ENCODE results near the gene MYO18B. TPM values are rescaled to one million over a fixed set of nuclear protein-coding genes. Genes with fewer than 3 reads are reported as not detected.
A peak's percentile ranks its signal among the peaks of the same experiment; 100 is the strongest.

MYO18B gene
- total and polyA plus RNA-seq, 2 of the 8 experiments (the other 6 are each of a cell fraction or from before 2014, with no cell fraction given): 0.62 to 0.78 TPM

GRCh38 chr22:25895678-25896077, 153.7 kb downstream of the MYO18B start:
- Histone ChIP-seq H2BK15ac (ENCODE audit: low read length) (no peak overlapping the region), H3K23me2 (ENCODE audit: low read depth, low read length) (peaks cover 5% of the 10 kb centered on the region; the same call in 1 of the 2 replicates), H3K27me3 (replicated peaks in 1 of 4; ENCODE audit: control insufficient read depth in 3 of 4, extremely low read depth in 1 of 4, insufficient read depth in 3 of 4, low read length in 3 of 4) (no peaks in the 10 kb centered on the region), H3K23ac (ENCODE audit: insufficient read length) (no peak overlapping the region), H3K9me3 (ENCODE audit: insufficient read depth in 2 of 2, low read depth in 1 of 2, low read length in 1 of 2) (no peaks in the 10 kb centered on the region), H2BK5ac (ENCODE audit: low read depth, low read length) (no peak overlapping the region), H2AK5ac (ENCODE audit: low read depth, low read length) (no peak overlapping the region), H3K79me1 (ENCODE audit: low read depth, low read length) (no peaks in the 10 kb centered on the region), H4K8ac (ENCODE audit: extremely low read depth, insufficient read depth, low read length) (no peak overlapping the region), H3K4ac (replicated peaks; ENCODE audit: insufficient read length, low read depth, low read length) (no peak overlapping the region), H2BK12ac (ENCODE audit: low read depth, low read length) (no peak overlapping the region), H3K27ac (ENCODE audit: low read depth, low read length) (no peak overlapping the region), H3K4me2 (ENCODE audit: insufficient read depth in 1 of 2, low read depth in 2 of 2, low read length in 2 of 2) (no peak overlapping the region), H3K14ac (ENCODE audit: insufficient read length) (no peak overlapping the region), H3K79me2 (ENCODE audit: control insufficient read depth in 1 of 2, insufficient read depth in 2 of 2, low read length in 2 of 2) (no peaks in the 10 kb centered on the region), H3K4me1 (replicated peaks in 1 of 4; ENCODE audit: control insufficient read depth in 3 of 4, insufficient read depth in 4 of 4, low read length in 3 of 4) (no peaks in the 10 kb centered on the region), H2BK120ac (replicated peaks; ENCODE audit: low read depth, low read length) (no peak overlapping the region), H3K18ac (ENCODE audit: extremely low read depth, low read length) (no peak overlapping the region), H4K5ac (ENCODE audit: insufficient read length, low read depth, low read length) (no peak overlapping the region), H3K4me3 (ENCODE audit: extremely low read depth in 1 of 4, insufficient read depth in 2 of 4, low read depth in 3 of 4, low read length in 4 of 4) (no peak overlapping the region), H4K20me1 (replicated peaks in 1 of 2; ENCODE audit: control insufficient read depth in 1 of 2, insufficient read depth in 2 of 2, low read length in 2 of 2) (no peaks in the 10 kb centered on the region), H2BK20ac (ENCODE audit: low read length) (peak overlapping the region; percentile 49; the same call in 1 of the 2 replicates), H4K91ac (replicated peaks; ENCODE audit: insufficient read length, low read length) (no peak overlapping the region), H3K9ac (replicated peaks in 1 of 4; ENCODE audit: extremely low read depth in 1 of 4, low read depth in 3 of 4, low read length in 3 of 4) (no peak overlapping the region), H3K56ac (replicated peaks; ENCODE audit: insufficient read length, low read depth, low read length) (no peak overlapping the region), H3K36me3 (ENCODE audit: control insufficient read depth in 2 of 4, insufficient read depth in 4 of 4, low read length in 3 of 4) (no peaks in the 10 kb centered on the region), H2AFZ (ENCODE audit: low read length) (no peak overlapping the region)
- TF ChIP-seq EGR1 (IDR thresholded peaks at IDR 0.05; ENCODE audit: borderline replicate concordance, low read depth, low read length) (no peak), TCF12 (IDR thresholded peaks at IDR 0.05; ENCODE audit: low read depth, low read length) (no peak), ASH2L (IDR thresholded peaks at IDR 0.05; ENCODE audit: low read length) (no peak), BRCA1 (IDR thresholded peaks at IDR 0.05; ENCODE audit: low read depth, low read length) (no peak), NRF1 (IDR thresholded peaks at IDR 0.05; ENCODE audit: low read depth, low read length) (no peak), EZH2 (IDR thresholded peaks at IDR 0.05; ENCODE audit: low read depth, low read length, severe bottlenecking) (no peak), CHD2 (IDR thresholded peaks at IDR 0.05; ENCODE audit: low read length) (no peak), E2F6 (IDR thresholded peaks at IDR 0.05) (no peak), SP1 (IDR thresholded peaks at IDR 0.05; ENCODE audit: low read depth, low read length) (no peak), CHD1 (IDR thresholded peaks at IDR 0.05; ENCODE audit: low read depth, low read length) (no peak)
- no peak for DNase-seq (ENCODE audit: low read depth in 1 of 2, low spot score in 2 of 2)
- ChIA-PET CTCF (ENCODE audit: partially characterized antibody) (interaction anchor here (0.5 to 2.2 kb wide), 25 partner anchors 8 to 436 kb away, joined by 3 to 18 read pairs (median 3); no protein-coding TSS in a partner anchor), POLR2A (ENCODE audit: partially characterized antibody) (interaction anchor here (0.9 kb wide), 1 partner anchor 105 kb away, joined by 4 read pairs; no protein-coding TSS in a partner anchor)
- no peak for FAIRE-seq
- WGBS, 2 experiments (ENCODE audit: extremely low coverage in 1 of 2, insufficient coverage in 1 of 2, insufficient read length in 1 of 2, insufficient replicate concordance in 2 of 2, low coverage in 1 of 2, low lambda C conversion rate in 2 of 2, missing lambda C conversion rate in 1 of 2): 81% methylated on average over 3 of the region's 3 CpGs; no CpG with 5 or more reads in 1 of the 2 experiments
